H1 (cell line): ENCODE data around the gene CCDC175. TPM values are rescaled to one million over a fixed set of nuclear protein-coding genes. Genes with fewer than 3 reads are reported as not detected.

Experiments used
- CTCF ChIA-PET: fragments of 300-600 bp; sonication (Branson Sonifier 250); formaldehyde crosslinking; loops from one replicate; lab custom pipeline; 2021; ENCODE audit not compliant: partially characterized antibody; lab: Charles Lee
- POLR2A ChIA-PET: fragments of 300-600 bp; sonication (Branson Sonifier 250); formaldehyde crosslinking; loops from one replicate; lab custom pipeline; 2021; ENCODE audit warnings: inconsistent platforms; ENCODE audit not compliant: partially characterized antibody; lab: Charles Lee
- DNase-seq, 2 experiments: peaks; one replicate each; pipeline versions ENCODE4 v3.0.0 to v3.0.0-alpha.2; 2010 to 2022; ENCODE audit warnings: low spot score in 2 of 2, low read depth in 1 of 2, mixed read lengths in 1 of 2
- FAIRE-seq: peaks from 2 replicates; lab custom pipeline; 2011; peaks lifted over from hg19 to GRCh38; lab: Jason Lieb, UNC
- H2AFZ ChIP-seq: 2 replicates; pipeline ENCODE4 v1.8.1; 2012; ENCODE audit warnings: low read length, inconsistent platforms
- H2AK5ac ChIP-seq: 2 replicates; pipeline ENCODE4 v1.6.1; 2013; ENCODE audit warnings: low read depth, low read length
- H2BK120ac ChIP-seq: replicated peaks from 2 replicates; pipeline ENCODE3; 2013; ENCODE audit warnings: low read depth, low read length, inconsistent platforms
- H2BK12ac ChIP-seq: 2 replicates; pipeline ENCODE4 v1.6.1; 2013; ENCODE audit warnings: low read depth, low read length
- H2BK15ac ChIP-seq: 2 replicates; pipeline ENCODE4 v1.6.1; 2013; ENCODE audit warnings: low read length
- H2BK20ac ChIP-seq: 2 replicates; pipeline ENCODE4 v1.6.1; 2013; ENCODE audit warnings: low read length
- H2BK5ac ChIP-seq: 2 replicates; pipeline ENCODE4 v1.6.1; 2013; ENCODE audit warnings: low read depth, low read length
- H3K14ac ChIP-seq: 2 replicates; pipeline ENCODE4 v1.6.1; 2013; ENCODE audit warnings: inconsistent platforms; ENCODE audit not compliant: insufficient read length
- H3K18ac ChIP-seq: 2 replicates; pipeline ENCODE4 v1.6.1; 2013; ENCODE audit warnings: low read length; ENCODE audit errors: extremely low read depth
- H3K23ac ChIP-seq: 2 replicates; pipeline ENCODE4 v1.6.1; 2013; ENCODE audit warnings: inconsistent platforms; ENCODE audit not compliant: insufficient read length
- H3K23me2 ChIP-seq: 2 replicates; pipeline ENCODE4 v1.6.1; 2013; ENCODE audit warnings: low read depth, low read length
- H3K27ac ChIP-seq: 2 replicates; pipeline ENCODE4 v1.6.1; 2011; ENCODE audit warnings: low read depth, low read length, inconsistent platforms
- H3K27me3 ChIP-seq, 4 experiments: replicated peaks in 1 of 4; 1 replicate in 1 of 4; 2 replicates in 3 of 4; pipeline versions ENCODE4 v1.6.1 to v1.8.1; 2011 to 2013; ENCODE audit warnings: low read length in 3 of 4, mild to moderate bottlenecking in 3 of 4, inconsistent platforms in 2 of 4, mixed read lengths in 2 of 4, moderate library complexity in 1 of 4; ENCODE audit not compliant: control insufficient read depth in 3 of 4, insufficient read depth in 3 of 4; ENCODE audit errors: extremely low read depth in 1 of 4
- H3K36me3 ChIP-seq, 4 experiments: 2 replicates each; pipeline versions ENCODE4 v1.6.1 to v1.8.1; 2011 to 2013; ENCODE audit warnings: mild to moderate bottlenecking in 4 of 4, low read length in 3 of 4, moderate library complexity in 2 of 4, control low read depth in 1 of 4, inconsistent platforms in 1 of 4; ENCODE audit not compliant: insufficient read depth in 4 of 4, control insufficient read depth in 2 of 4
- H3K4ac ChIP-seq: replicated peaks from 2 replicates; pipeline ENCODE3; 2013; ENCODE audit warnings: low read length, low read depth, mixed read lengths, inconsistent platforms; ENCODE audit not compliant: insufficient read length
- H3K4me1 ChIP-seq, 4 experiments: replicated peaks in 1 of 4; 1 replicate in 1 of 4; 2 replicates in 3 of 4; pipeline versions ENCODE4 v1.6.1 to v1.8.1; 2011 to 2013; ENCODE audit warnings: low read length in 3 of 4, inconsistent platforms in 2 of 4, mixed read lengths in 1 of 4; ENCODE audit not compliant: insufficient read depth in 4 of 4, control insufficient read depth in 3 of 4
- H3K4me2 ChIP-seq, 2 experiments: 2 replicates each; pipeline versions ENCODE4 v1.6.1 to v1.8.1; 2011 to 2013; ENCODE audit warnings: low read depth in 2 of 2, low read length in 2 of 2, control low read depth in 1 of 2, inconsistent platforms in 1 of 2, mild to moderate bottlenecking in 1 of 2; ENCODE audit not compliant: insufficient read depth in 1 of 2
- H3K4me3 ChIP-seq, 4 experiments: fragments of 200-600, 300-600 bp in 1 of 4; sonication (generic), shearing (Covaris generic), sonication (Bioruptor Twin) in 1 of 4; 2 replicates each; pipeline versions ENCODE4 v1.5.1 to v1.8.1; 2011 to 2016; ENCODE audit warnings: low read length in 4 of 4, low read depth in 3 of 4, control low read depth in 2 of 4, inconsistent platforms in 2 of 4, mild to moderate bottlenecking in 2 of 4, mixed read lengths in 1 of 4, moderate library complexity in 1 of 4; ENCODE audit not compliant: insufficient read depth in 2 of 4; ENCODE audit errors: extremely low read depth in 1 of 4
- H3K56ac ChIP-seq: replicated peaks from 2 replicates; pipeline ENCODE3; 2013; ENCODE audit warnings: low read depth, mild to moderate bottlenecking, mixed read lengths, low read length, inconsistent platforms; ENCODE audit not compliant: insufficient read length
- H3K79me1 ChIP-seq: 2 replicates; pipeline ENCODE4 v1.6.1; 2013; ENCODE audit warnings: low read depth, low read length, control low read depth
- H3K79me2 ChIP-seq, 2 experiments: 2 replicates each; pipeline versions ENCODE4 v1.6.1 to v1.8.1; 2012 to 2013; ENCODE audit warnings: low read length in 2 of 2, mild to moderate bottlenecking in 2 of 2, inconsistent platforms in 1 of 2; ENCODE audit not compliant: insufficient read depth in 2 of 2, control insufficient read depth in 1 of 2
- H3K9ac ChIP-seq, 4 experiments: replicated peaks in 1 of 4; 1 replicate in 1 of 4; 2 replicates in 3 of 4; pipeline versions ENCODE4 v1.6.1 to v1.8.1; 2011 to 2013; ENCODE audit warnings: low read depth in 3 of 4, low read length in 3 of 4, control low read depth in 2 of 4, mild to moderate bottlenecking in 2 of 4, moderate library complexity in 2 of 4, inconsistent platforms in 1 of 4; ENCODE audit errors: extremely low read depth in 1 of 4
- H3K9me3 ChIP-seq, 2 experiments: 2 replicates each; pipeline versions ENCODE4 v1.6.1 to v1.8.1; 2012 to 2013; ENCODE audit warnings: mild to moderate bottlenecking in 2 of 2, moderate library complexity in 2 of 2, control low read depth in 1 of 2, inconsistent platforms in 1 of 2, low read depth in 1 of 2, low read length in 1 of 2, mixed read lengths in 1 of 2; ENCODE audit not compliant: insufficient read depth in 2 of 2
- H4K20me1 ChIP-seq, 2 experiments: replicated peaks in 1 of 2; 2 replicates each; pipeline versions ENCODE3 to v1.8.1; 2011 to 2013; ENCODE audit warnings: inconsistent platforms in 2 of 2, low read length in 2 of 2, mild to moderate bottlenecking in 1 of 2; ENCODE audit not compliant: insufficient read depth in 2 of 2, control insufficient read depth in 1 of 2
- H4K5ac ChIP-seq: 2 replicates; pipeline ENCODE4 v1.6.1; 2013; ENCODE audit warnings: low read length, low read depth, mixed read lengths, inconsistent platforms; ENCODE audit not compliant: insufficient read length
- H4K8ac ChIP-seq: 2 replicates; pipeline ENCODE4 v1.8.0; 2013; ENCODE audit warnings: mild to moderate bottlenecking, moderate library complexity, low read length, inconsistent platforms; ENCODE audit not compliant: insufficient read depth; ENCODE audit errors: extremely low read depth
- H4K91ac ChIP-seq: replicated peaks from 2 replicates; pipeline ENCODE3; 2013; ENCODE audit warnings: low read length, mixed read lengths, inconsistent platforms; ENCODE audit not compliant: insufficient read length
- ASH2L ChIP-seq: fragments of 200-600, 300-600 bp; sonication (generic); IDR thresholded peaks from one replicate; pipeline ENCODE4 v1.7.1; 2017; ENCODE audit warnings: low read length
- CBX8 ChIP-seq: fragments of 300-800, 300-1000 bp; sonication (generic); IDR thresholded peaks from 2 replicates; pipeline ENCODE4 v1.7.1; 2016; ENCODE audit warnings: low read depth, low read length, borderline replicate concordance
- CEBPB ChIP-seq: IDR thresholded peaks from 2 replicates; pipeline ENCODE4 v1.6.1; 2012; ENCODE audit warnings: low read depth, low read length
- EP300 ChIP-seq, 2 experiments: IDR thresholded peaks; 1 replicate in 1 of 2; 2 replicates in 1 of 2; pipeline ENCODE4 v1.6.1; 2011 to 2012; ENCODE audit warnings: low read depth in 2 of 2, low read length in 2 of 2, mild to moderate bottlenecking in 2 of 2, borderline replicate concordance in 1 of 2, inconsistent platforms in 1 of 2, moderate library complexity in 1 of 2
- EZH2 ChIP-seq: fragments of 200-600 bp; sonication (generic); IDR thresholded peaks from 2 replicates; pipeline ENCODE4 v1.7.1; 2012; ENCODE audit warnings: low read depth, mild to moderate bottlenecking, moderate library complexity, low read length, inconsistent platforms; ENCODE audit not compliant: severe bottlenecking
- FOSL1 ChIP-seq: IDR thresholded peaks from 2 replicates; pipeline ENCODE4 v1.6.1; 2011; ENCODE audit warnings: mild to moderate bottlenecking, low read depth, low read length, moderate library complexity; ENCODE audit not compliant: insufficient read depth
- GABPA ChIP-seq: IDR thresholded peaks from 2 replicates; pipeline ENCODE4 v1.6.1; 2011; ENCODE audit warnings: mild to moderate bottlenecking, low read length, moderate library complexity, borderline replicate concordance; ENCODE audit not compliant: insufficient read depth
- KDM1A ChIP-seq: fragments of 200-600, 300-600 bp; sonication (generic); IDR thresholded peaks from 2 replicates; pipeline ENCODE4 v1.7.1; 2016; ENCODE audit warnings: mild to moderate bottlenecking, low read length, borderline replicate concordance
- POLR2AphosphoS5 ChIP-seq: IDR thresholded peaks from 2 replicates; pipeline ENCODE4 v1.6.1; 2011; ENCODE audit warnings: low read depth, low read length
- RAD21 ChIP-seq, 2 experiments: IDR thresholded peaks in 1 of 2; conservative IDR thresholded peaks in 1 of 2; 2 replicates each; pipeline ENCODE4 v1.6.1; 2011; ENCODE audit warnings: low read depth in 2 of 2, low read length in 2 of 2, improper control_type of control experiment in 1 of 2, inconsistent platforms in 1 of 2, mild to moderate bottlenecking in 1 of 2, moderate library complexity in 1 of 2
- RXRA ChIP-seq: IDR thresholded peaks from 2 replicates; pipeline ENCODE4 v1.6.1; 2011; ENCODE audit warnings: low read depth, mild to moderate bottlenecking, low read length, moderate library complexity; ENCODE audit not compliant: insufficient read depth
- SUZ12 ChIP-seq: fragments of 200-600 bp; sonication (generic); IDR thresholded peaks from 2 replicates; pipeline ENCODE4 v1.6.1; 2012; ENCODE audit warnings: mild to moderate bottlenecking, inconsistent platforms, low read length, moderate library complexity, mixed read lengths
- WGBS, 2 experiments: shearing (Covaris generic) in 1 of 2; methylation state at CpG; one replicate each; pipeline versions ENCODE4 v1.1.6 to v1.1.7; 2013 to 2015; ENCODE audit warnings: low lambda C conversion rate in 2 of 2, mixed read lengths in 2 of 2, inconsistent platforms in 1 of 2, low coverage in 1 of 2, missing lambda C conversion rate in 1 of 2; ENCODE audit not compliant: insufficient replicate concordance in 2 of 2, insufficient coverage in 1 of 2, insufficient read length in 1 of 2; ENCODE audit errors: extremely low coverage in 1 of 2, missing lambda C conversion rate in 1 of 2; 5-methylcytosine and 5-hydroxymethylcytosine counted together
- polyA plus RNA-seq, 7 experiments: library from polyadenylated mRNA; depleted of rRNA in 3 of 7; stranded (reverse) in 5 of 7; unstranded in 2 of 7; fragments of >200 nt in 5 of 7; fragments of 200-250 nt in 2 of 7; gene quantifications; 1 replicate in 5 of 7; 2 replicates in 1 of 7; 4 replicates in 1 of 7; pipeline versions ENCODE4 v1.2.1 to v1.2.3, GENCODE V29; 2011 to 2013; ENCODE audit warnings: missing spikeins in 2 of 7, mixed read lengths in 2 of 7
- total RNA-seq: library from RNA; stranded (reverse); fragmentation: NEBNext Ultra II Directional; extraction: Animal tissue kit (Norgen Biotek cat#: 25700); gene quantifications from 2 replicates; pipeline ENCODE4 v1.2.1, GENCODE V29; 2021

CCDC175 gene
- total and polyA plus RNA-seq, 2 of the 8 experiments (the other 6 are each of a cell fraction or from before 2014, with no cell fraction given) = 0.19 TPM; not detected in 1

- no peak overlapping the region for H2BK120ac ChIP-seq
- H4K20me1 ChIP-seq = no peaks in the 10 kb centered on the region
- H3K79me2 ChIP-seq = no peaks in the 10 kb centered on the region
- DNase-seq = no peak
- ChIA-PET CTCF (interaction anchor here (0.9 to 1.4 kb wide), 3 partner anchors 9 to 79 kb away, joined by 3 to 9 read pairs (median 4); partner anchors contain the start of gene CCDC175), POLR2A (interaction anchor here (1.2 kb wide), 1 partner anchor 9 kb away, joined by 3 read pairs; the partner anchor contains the start of gene CCDC175)
- H2BK5ac ChIP-seq = no peak overlapping the region
- 85% methylated on average over 10 of the region's 10 CpGs; no CpG with 5 or more reads in 1 of the 2 experiments for WGBS, 2 experiments
- H2AK5ac ChIP-seq = no peak overlapping the region
- H2BK20ac ChIP-seq = no peak overlapping the region
- H4K8ac ChIP-seq = no peak overlapping the region
- no peak for FAIRE-seq
- no peak overlapping the region for H3K4ac ChIP-seq
- no peaks in the 10 kb centered on the region for H3K9me3 ChIP-seq
- no peak overlapping the region for H4K91ac ChIP-seq
- H3K36me3 ChIP-seq = no peaks in the 10 kb centered on the region
- H3K56ac ChIP-seq = no peak overlapping the region
- H3K4me2 ChIP-seq = no peak overlapping the region
- no peaks in the 10 kb centered on the region; a peak in 1 of 7 replicates for H3K4me1 ChIP-seq
- no peak overlapping the region for H3K14ac ChIP-seq
- no peak overlapping the region for H3K18ac ChIP-seq
- H3K79me1 ChIP-seq = no peaks in the 10 kb centered on the region
- H4K5ac ChIP-seq = no peak overlapping the region
- H3K27ac ChIP-seq = no peak overlapping the region
- no peak overlapping the region for H2AFZ ChIP-seq
- no peak overlapping the region for H2BK15ac ChIP-seq
- no peak overlapping the region for H2BK12ac ChIP-seq
- no peaks in the 10 kb centered on the region for H3K23me2 ChIP-seq
- no peak overlapping the region for H3K23ac ChIP-seq
- no peaks in the 10 kb centered on the region for H3K27me3 ChIP-seq
- H3K9ac ChIP-seq = no peak overlapping the region
- H3K4me3 ChIP-seq = no peak overlapping the region
- TF ChIP-seq SUZ12 = no peak
- TF ChIP-seq FOSL1 = no peak
- no peak for TF ChIP-seq CEBPB
- no peak for TF ChIP-seq EZH2
- no peak for TF ChIP-seq CBX8
- no peak for TF ChIP-seq RXRA
- no peak for TF ChIP-seq GABPA
- no peak for TF ChIP-seq EP300 (IDR thresholded peaks at IDR 0.05; ENCODE audit: borderline replicate concordance in 1 of 2, low read depth in 2 of 2, low read length in 2 of 2)
- TF ChIP-seq KDM1A = no peak
- TF ChIP-seq ASH2L = no peak
- no peak for TF ChIP-seq RAD21 (IDR thresholded peaks at IDR 0.05 in 1 of 2, conservative IDR thresholded peaks at IDR 0.05 in 1 of 2; ENCODE audit: low read depth in 2 of 2, low read length in 2 of 2)
- TF ChIP-seq POLR2AphosphoS5 = no peak
Measured at GRCh38 chr14:59585891-59586554, 9.4 kb upstream of the CCDC175 start.
